H1 (cell line): Measurements from ENCODE around the gene ZNF598. TPM values are rescaled to one million over a fixed set of nuclear protein-coding genes. Genes with fewer than 3 reads are reported as not detected.

ENCODE experiments used
- CTCF ChIA-PET: fragments of 300-600 bp; sonication (Branson Sonifier 250); formaldehyde crosslinking; loops from one replicate; lab custom pipeline; 2021; ENCODE audit not compliant: partially characterized antibody; lab: Charles Lee
- POLR2A ChIA-PET: fragments of 300-600 bp; sonication (Branson Sonifier 250); formaldehyde crosslinking; loops from one replicate; lab custom pipeline; 2021; ENCODE audit warnings: inconsistent platforms; ENCODE audit not compliant: partially characterized antibody; lab: Charles Lee
- DNase-seq, 2 experiments: peaks; one replicate each; pipeline versions ENCODE4 v3.0.0 to v3.0.0-alpha.2; 2010 to 2022; ENCODE audit warnings: low spot score in 2 of 2, low read depth in 1 of 2, mixed read lengths in 1 of 2
- FAIRE-seq: peaks from 2 replicates; lab custom pipeline; 2011; peaks lifted over from hg19 to GRCh38; lab: Jason Lieb, UNC
- H2AFZ ChIP-seq: 2 replicates; pipeline ENCODE4 v1.8.1; 2012; ENCODE audit warnings: low read length, inconsistent platforms
- H2AK5ac ChIP-seq: 2 replicates; pipeline ENCODE4 v1.6.1; 2013; ENCODE audit warnings: low read depth, low read length
- H2BK120ac ChIP-seq: replicated peaks from 2 replicates; pipeline ENCODE3; 2013; ENCODE audit warnings: low read depth, low read length, inconsistent platforms
- H2BK12ac ChIP-seq: 2 replicates; pipeline ENCODE4 v1.6.1; 2013; ENCODE audit warnings: low read depth, low read length
- H2BK15ac ChIP-seq: 2 replicates; pipeline ENCODE4 v1.6.1; 2013; ENCODE audit warnings: low read length
- H2BK20ac ChIP-seq: 2 replicates; pipeline ENCODE4 v1.6.1; 2013; ENCODE audit warnings: low read length
- H2BK5ac ChIP-seq: 2 replicates; pipeline ENCODE4 v1.6.1; 2013; ENCODE audit warnings: low read depth, low read length
- H3K14ac ChIP-seq: 2 replicates; pipeline ENCODE4 v1.6.1; 2013; ENCODE audit warnings: inconsistent platforms; ENCODE audit not compliant: insufficient read length
- H3K18ac ChIP-seq: 2 replicates; pipeline ENCODE4 v1.6.1; 2013; ENCODE audit warnings: low read length; ENCODE audit errors: extremely low read depth
- H3K23ac ChIP-seq: 2 replicates; pipeline ENCODE4 v1.6.1; 2013; ENCODE audit warnings: inconsistent platforms; ENCODE audit not compliant: insufficient read length
- H3K23me2 ChIP-seq: 2 replicates; pipeline ENCODE4 v1.6.1; 2013; ENCODE audit warnings: low read depth, low read length
- H3K27ac ChIP-seq: 2 replicates; pipeline ENCODE4 v1.6.1; 2011; ENCODE audit warnings: low read depth, low read length, inconsistent platforms
- H3K27me3 ChIP-seq, 4 experiments: replicated peaks in 1 of 4; 1 replicate in 1 of 4; 2 replicates in 3 of 4; pipeline versions ENCODE4 v1.6.1 to v1.8.1; 2011 to 2013; ENCODE audit warnings: low read length in 3 of 4, mild to moderate bottlenecking in 3 of 4, inconsistent platforms in 2 of 4, mixed read lengths in 2 of 4, moderate library complexity in 1 of 4; ENCODE audit not compliant: control insufficient read depth in 3 of 4, insufficient read depth in 3 of 4; ENCODE audit errors: extremely low read depth in 1 of 4
- H3K36me3 ChIP-seq, 4 experiments: 2 replicates each; pipeline versions ENCODE4 v1.6.1 to v1.8.1; 2011 to 2013; ENCODE audit warnings: mild to moderate bottlenecking in 4 of 4, low read length in 3 of 4, moderate library complexity in 2 of 4, control low read depth in 1 of 4, inconsistent platforms in 1 of 4; ENCODE audit not compliant: insufficient read depth in 4 of 4, control insufficient read depth in 2 of 4
- H3K4ac ChIP-seq: replicated peaks from 2 replicates; pipeline ENCODE3; 2013; ENCODE audit warnings: low read length, low read depth, mixed read lengths, inconsistent platforms; ENCODE audit not compliant: insufficient read length
- H3K4me1 ChIP-seq, 4 experiments: replicated peaks in 1 of 4; 1 replicate in 1 of 4; 2 replicates in 3 of 4; pipeline versions ENCODE4 v1.6.1 to v1.8.1; 2011 to 2013; ENCODE audit warnings: low read length in 3 of 4, inconsistent platforms in 2 of 4, mixed read lengths in 1 of 4; ENCODE audit not compliant: insufficient read depth in 4 of 4, control insufficient read depth in 3 of 4
- H3K4me2 ChIP-seq, 2 experiments: 2 replicates each; pipeline versions ENCODE4 v1.6.1 to v1.8.1; 2011 to 2013; ENCODE audit warnings: low read depth in 2 of 2, low read length in 2 of 2, control low read depth in 1 of 2, inconsistent platforms in 1 of 2, mild to moderate bottlenecking in 1 of 2; ENCODE audit not compliant: insufficient read depth in 1 of 2
- H3K4me3 ChIP-seq, 4 experiments: fragments of 200-600, 300-600 bp in 1 of 4; sonication (generic), shearing (Covaris generic), sonication (Bioruptor Twin) in 1 of 4; 2 replicates each; pipeline versions ENCODE4 v1.5.1 to v1.8.1; 2011 to 2016; ENCODE audit warnings: low read length in 4 of 4, low read depth in 3 of 4, control low read depth in 2 of 4, inconsistent platforms in 2 of 4, mild to moderate bottlenecking in 2 of 4, mixed read lengths in 1 of 4, moderate library complexity in 1 of 4; ENCODE audit not compliant: insufficient read depth in 2 of 4; ENCODE audit errors: extremely low read depth in 1 of 4
- H3K56ac ChIP-seq: replicated peaks from 2 replicates; pipeline ENCODE3; 2013; ENCODE audit warnings: low read depth, mild to moderate bottlenecking, mixed read lengths, low read length, inconsistent platforms; ENCODE audit not compliant: insufficient read length
- H3K79me1 ChIP-seq: 2 replicates; pipeline ENCODE4 v1.6.1; 2013; ENCODE audit warnings: low read depth, low read length, control low read depth
- H3K79me2 ChIP-seq, 2 experiments: 2 replicates each; pipeline versions ENCODE4 v1.6.1 to v1.8.1; 2012 to 2013; ENCODE audit warnings: low read length in 2 of 2, mild to moderate bottlenecking in 2 of 2, inconsistent platforms in 1 of 2; ENCODE audit not compliant: insufficient read depth in 2 of 2, control insufficient read depth in 1 of 2
- H3K9ac ChIP-seq, 4 experiments: replicated peaks in 1 of 4; 1 replicate in 1 of 4; 2 replicates in 3 of 4; pipeline versions ENCODE4 v1.6.1 to v1.8.1; 2011 to 2013; ENCODE audit warnings: low read depth in 3 of 4, low read length in 3 of 4, control low read depth in 2 of 4, mild to moderate bottlenecking in 2 of 4, moderate library complexity in 2 of 4, inconsistent platforms in 1 of 4; ENCODE audit errors: extremely low read depth in 1 of 4
- H3K9me3 ChIP-seq, 2 experiments: 2 replicates each; pipeline versions ENCODE4 v1.6.1 to v1.8.1; 2012 to 2013; ENCODE audit warnings: mild to moderate bottlenecking in 2 of 2, moderate library complexity in 2 of 2, control low read depth in 1 of 2, inconsistent platforms in 1 of 2, low read depth in 1 of 2, low read length in 1 of 2, mixed read lengths in 1 of 2; ENCODE audit not compliant: insufficient read depth in 2 of 2
- H4K20me1 ChIP-seq, 2 experiments: replicated peaks in 1 of 2; 2 replicates each; pipeline versions ENCODE3 to v1.8.1; 2011 to 2013; ENCODE audit warnings: inconsistent platforms in 2 of 2, low read length in 2 of 2, mild to moderate bottlenecking in 1 of 2; ENCODE audit not compliant: insufficient read depth in 2 of 2, control insufficient read depth in 1 of 2
- H4K5ac ChIP-seq: 2 replicates; pipeline ENCODE4 v1.6.1; 2013; ENCODE audit warnings: low read length, low read depth, mixed read lengths, inconsistent platforms; ENCODE audit not compliant: insufficient read length
- H4K8ac ChIP-seq: 2 replicates; pipeline ENCODE4 v1.8.0; 2013; ENCODE audit warnings: mild to moderate bottlenecking, moderate library complexity, low read length, inconsistent platforms; ENCODE audit not compliant: insufficient read depth; ENCODE audit errors: extremely low read depth
- H4K91ac ChIP-seq: replicated peaks from 2 replicates; pipeline ENCODE3; 2013; ENCODE audit warnings: low read length, mixed read lengths, inconsistent platforms; ENCODE audit not compliant: insufficient read length
- CBX5 ChIP-seq: fragments of 300-800, 300-1000 bp; sonication (generic); IDR thresholded peaks from 2 replicates; pipeline ENCODE4 v1.7.1; 2016; ENCODE audit warnings: antibody characterized with exemption, low read length, low read depth
- EP300 ChIP-seq, 2 experiments: IDR thresholded peaks; 1 replicate in 1 of 2; 2 replicates in 1 of 2; pipeline ENCODE4 v1.6.1; 2011 to 2012; ENCODE audit warnings: low read depth in 2 of 2, low read length in 2 of 2, mild to moderate bottlenecking in 2 of 2, borderline replicate concordance in 1 of 2, inconsistent platforms in 1 of 2, moderate library complexity in 1 of 2
- HDAC6 ChIP-seq: IDR thresholded peaks from one replicate; pipeline ENCODE4 v1.7.1; 2012; ENCODE audit warnings: low read depth, mild to moderate bottlenecking, inconsistent platforms, low read length, moderate library complexity
- JUN ChIP-seq: IDR thresholded peaks from 2 replicates; pipeline ENCODE4 v1.6.1; 2011; ENCODE audit warnings: low read depth, mild to moderate bottlenecking, improper control_type of control experiment, low read length
- MAFK ChIP-seq: IDR thresholded peaks from 2 replicates; pipeline ENCODE4 v1.6.1; 2012; ENCODE audit warnings: low read depth, mild to moderate bottlenecking, improper control_type of control experiment, low read length
- PHF8 ChIP-seq: fragments of 200-600 bp; sonication (generic); conservative IDR thresholded peaks from 2 replicates; pipeline ENCODE4 v1.7.1; 2012; ENCODE audit warnings: low read depth, mild to moderate bottlenecking, inconsistent platforms, low read length, moderate library complexity
- POLR2A ChIP-seq, 2 experiments: IDR thresholded peaks; 1 replicate in 1 of 2; 2 replicates in 1 of 2; pipeline ENCODE4 v1.6.1; 2011; ENCODE audit warnings: low read depth in 2 of 2, low read length in 2 of 2, mild to moderate bottlenecking in 2 of 2; ENCODE audit errors: control extremely low read depth in 1 of 2
- RXRA ChIP-seq: IDR thresholded peaks from 2 replicates; pipeline ENCODE4 v1.6.1; 2011; ENCODE audit warnings: low read depth, mild to moderate bottlenecking, low read length, moderate library complexity; ENCODE audit not compliant: insufficient read depth
- SP4 ChIP-seq: IDR thresholded peaks from 2 replicates; pipeline ENCODE4 v1.6.1; 2012; ENCODE audit warnings: low read length, inconsistent platforms
- TBP ChIP-seq: IDR thresholded peaks from 2 replicates; pipeline ENCODE4 v1.6.1; 2011; ENCODE audit warnings: low read depth, low read length, improper control_type of control experiment
- TEAD4 ChIP-seq: IDR thresholded peaks from 2 replicates; pipeline ENCODE4 v1.6.1; 2012; ENCODE audit warnings: low read depth, low read length, inconsistent platforms, mixed read lengths
- YY1 ChIP-seq: IDR thresholded peaks from 2 replicates; pipeline ENCODE4 v1.6.1; 2011; ENCODE audit warnings: low read depth, mild to moderate bottlenecking, low read length
- WGBS, 2 experiments: shearing (Covaris generic) in 1 of 2; methylation state at CpG; one replicate each; pipeline versions ENCODE4 v1.1.6 to v1.1.7; 2013 to 2015; ENCODE audit warnings: low lambda C conversion rate in 2 of 2, mixed read lengths in 2 of 2, inconsistent platforms in 1 of 2, low coverage in 1 of 2, missing lambda C conversion rate in 1 of 2; ENCODE audit not compliant: insufficient replicate concordance in 2 of 2, insufficient coverage in 1 of 2, insufficient read length in 1 of 2; ENCODE audit errors: extremely low coverage in 1 of 2, missing lambda C conversion rate in 1 of 2; 5-methylcytosine and 5-hydroxymethylcytosine counted together
- polyA plus RNA-seq, 7 experiments: library from polyadenylated mRNA; depleted of rRNA in 3 of 7; stranded (reverse) in 5 of 7; unstranded in 2 of 7; fragments of >200 nt in 5 of 7; fragments of 200-250 nt in 2 of 7; gene quantifications; 1 replicate in 5 of 7; 2 replicates in 1 of 7; 4 replicates in 1 of 7; pipeline versions ENCODE4 v1.2.1 to v1.2.3, GENCODE V29; 2011 to 2013; ENCODE audit warnings: missing spikeins in 2 of 7, mixed read lengths in 2 of 7
- total RNA-seq: library from RNA; stranded (reverse); fragmentation: NEBNext Ultra II Directional; extraction: Animal tissue kit (Norgen Biotek cat#: 25700); gene quantifications from 2 replicates; pipeline ENCODE4 v1.2.1, GENCODE V29; 2021

ZNF598 gene
- total and polyA plus RNA-seq, 2 of the 8 experiments (the other 6 are each of a cell fraction or from before 2014, with no cell fraction given), result 29.3 to 47.6 TPM

GRCh38 chr16:2047330-2048115 lies 37.9 kb upstream of the ZNF598 start, which contains the start of the genes NTHL1 and TSC2:
Gene NTHL1, minus strand, starts transcription at chr16:2047834. Its CDS starts 11 bp downstream, at chr16:2047823.
Gene TSC2, plus strand, starts transcription at chr16:2047985. Its CDS starts 631 bp downstream, at chr16:2048616.
- H2AFZ ChIP-seq, result no peak within 1 kb of the TSS
- H2BK5ac ChIP-seq, result no peak within 1 kb of the TSS; the same call in 1 of the 2 replicates
- WGBS, 2 experiments, result 3% methylated on average over 74 of the region's 81 CpGs; no CpG with 5 or more reads in 1 of the 2 experiments
- TF ChIP-seq SP4 (no peak; the same call in 1 of the 2 replicates), TEAD4 (peak; percentile 34; the same call in 1 of the 2 replicates), PHF8 (peak; percentile 77; the same call in 1 of the 2 replicates), POLR2A (IDR thresholded peaks at IDR 0.05; ENCODE audit: control extremely low read depth in 1 of 2, low read depth in 2 of 2, low read length in 2 of 2) (no peak), JUN (no peak), RXRA (no peak), EP300 (IDR thresholded peaks at IDR 0.05; ENCODE audit: borderline replicate concordance in 1 of 2, low read depth in 2 of 2, low read length in 2 of 2) (no peak), HDAC6 (no peak), TBP (peak; percentile 66; the same call in 1 of the 2 replicates), CBX5 (no peak), YY1 (peak; percentile 93), MAFK (no peak)

More at GRCh38 chr16:2047330-2048115, 37.9 kb upstream of the ZNF598 start, which contains the start of the genes NTHL1 and TSC2:
- H3K4ac ChIP-seq, result no peak within 1 kb of the TSS
- peaks cover 9% of the 10 kb centered on the region; the same call in 1 of the 2 replicates for H3K79me1 ChIP-seq
- no peak for FAIRE-seq
- ChIA-PET CTCF (interaction anchor here (0.5 to 5.3 kb wide), 19 partner anchors 8 to 813 kb away, joined by 3 to 32 read pairs (median 4); partner anchors contain the start of gene NHERF2), POLR2A (interaction anchor here (0.6 to 4.2 kb wide), 18 partner anchors 8 to 204 kb away, joined by 3 to 38 read pairs (median 5); partner anchors contain the start of genes ECI1, GFER, NPW and RPS2)
- H4K20me1 ChIP-seq, result peaks cover 0 to 7% of the 10 kb centered on the region in 2 experiments
- no peaks in the 10 kb centered on the region; a peak in 1 of 7 replicates for H3K27me3 ChIP-seq
- peaks cover 10% of the 10 kb centered on the region for H3K23me2 ChIP-seq
- H2AK5ac ChIP-seq, result no peak within 1 kb of the TSS
- H3K4me3 ChIP-seq, result peak within 1 kb of the TSS; percentile 42 to 89 (median 86)
- no peak within 1 kb of the TSS for H3K27ac ChIP-seq
- peaks cover 0 to 3% (median 1%) of the 10 kb centered on the region in 4 experiments; a peak in 3 of 7 replicates for H3K4me1 ChIP-seq
- no peak within 1 kb of the TSS for H2BK20ac ChIP-seq
- no peak within 1 kb of the TSS for H2BK120ac ChIP-seq
- H3K9ac ChIP-seq, result peak within 1 kb of the TSS; percentile 20 to 73 (median 48); a peak in 5 of 7 replicates
- no peak within 1 kb of the TSS for H3K18ac ChIP-seq
- no peak within 1 kb of the TSS for H2BK12ac ChIP-seq
- H4K91ac ChIP-seq, result peak within 1 kb of the TSS; percentile 55
- H3K4me2 ChIP-seq, result peak within 1 kb of the TSS; percentile 89 to 91
- no peak within 1 kb of the TSS for H3K23ac ChIP-seq
- H3K79me2 ChIP-seq, result peaks cover 0 to 11% of the 10 kb centered on the region in 2 experiments; a peak in 1 of 4 replicates
- no peak within 1 kb of the TSS for H4K5ac ChIP-seq
- DNase-seq, result peak; percentile 90 to 97
- no peak within 1 kb of the TSS for H2BK15ac ChIP-seq
- H4K8ac ChIP-seq, result peak within 1 kb of the TSS; percentile 89; the same call in 1 of the 2 replicates
- no peak within 1 kb of the TSS for H3K14ac ChIP-seq
- H3K56ac ChIP-seq, result peak within 1 kb of the TSS; percentile 32
- H3K9me3 ChIP-seq, result no peaks in the 10 kb centered on the region
- peaks cover 0 to 3% (median 1%) of the 10 kb centered on the region in 4 experiments; a peak in 3 of 8 replicates for H3K36me3 ChIP-seq
